ENCODE data around the gene PRSS36. TPM values are rescaled to one million over a fixed set of nuclear protein-coding genes. Genes with fewer than 3 reads are reported as not detected.

The PRSS36 gene
- total and polyA plus RNA-seq, 9 of the 15 experiments (the other 6 are each of a cell fraction or from before 2014, with no cell fraction given), result 0.09 to 1.2 (median 0.54) TPM; not detected in 2

DNA sequence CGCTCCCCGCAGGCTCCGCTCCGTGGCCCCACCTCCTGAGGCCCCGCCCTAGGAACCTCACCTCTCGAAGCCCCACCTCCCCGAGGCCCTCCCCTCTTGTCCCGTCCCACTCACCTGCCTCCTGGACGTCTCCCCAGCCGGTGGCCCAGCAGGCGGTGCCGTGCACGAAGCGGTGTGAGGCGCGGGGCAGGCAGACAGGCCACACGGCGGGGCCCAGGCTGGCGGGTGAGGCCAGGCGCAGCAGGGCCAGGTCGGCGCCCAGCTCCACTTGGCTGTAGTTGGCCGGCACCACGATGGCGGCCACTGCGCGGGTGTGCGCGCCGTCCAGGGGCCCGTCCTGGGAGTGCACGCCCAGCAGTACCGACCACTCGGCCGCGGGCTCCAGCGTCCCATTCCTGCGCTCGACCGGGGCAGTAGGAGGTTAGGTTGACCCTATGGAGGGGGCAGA is 1.6 kb downstream of the PRSS36 start (continued):
- TF ChIP-seq, protein P1, sequence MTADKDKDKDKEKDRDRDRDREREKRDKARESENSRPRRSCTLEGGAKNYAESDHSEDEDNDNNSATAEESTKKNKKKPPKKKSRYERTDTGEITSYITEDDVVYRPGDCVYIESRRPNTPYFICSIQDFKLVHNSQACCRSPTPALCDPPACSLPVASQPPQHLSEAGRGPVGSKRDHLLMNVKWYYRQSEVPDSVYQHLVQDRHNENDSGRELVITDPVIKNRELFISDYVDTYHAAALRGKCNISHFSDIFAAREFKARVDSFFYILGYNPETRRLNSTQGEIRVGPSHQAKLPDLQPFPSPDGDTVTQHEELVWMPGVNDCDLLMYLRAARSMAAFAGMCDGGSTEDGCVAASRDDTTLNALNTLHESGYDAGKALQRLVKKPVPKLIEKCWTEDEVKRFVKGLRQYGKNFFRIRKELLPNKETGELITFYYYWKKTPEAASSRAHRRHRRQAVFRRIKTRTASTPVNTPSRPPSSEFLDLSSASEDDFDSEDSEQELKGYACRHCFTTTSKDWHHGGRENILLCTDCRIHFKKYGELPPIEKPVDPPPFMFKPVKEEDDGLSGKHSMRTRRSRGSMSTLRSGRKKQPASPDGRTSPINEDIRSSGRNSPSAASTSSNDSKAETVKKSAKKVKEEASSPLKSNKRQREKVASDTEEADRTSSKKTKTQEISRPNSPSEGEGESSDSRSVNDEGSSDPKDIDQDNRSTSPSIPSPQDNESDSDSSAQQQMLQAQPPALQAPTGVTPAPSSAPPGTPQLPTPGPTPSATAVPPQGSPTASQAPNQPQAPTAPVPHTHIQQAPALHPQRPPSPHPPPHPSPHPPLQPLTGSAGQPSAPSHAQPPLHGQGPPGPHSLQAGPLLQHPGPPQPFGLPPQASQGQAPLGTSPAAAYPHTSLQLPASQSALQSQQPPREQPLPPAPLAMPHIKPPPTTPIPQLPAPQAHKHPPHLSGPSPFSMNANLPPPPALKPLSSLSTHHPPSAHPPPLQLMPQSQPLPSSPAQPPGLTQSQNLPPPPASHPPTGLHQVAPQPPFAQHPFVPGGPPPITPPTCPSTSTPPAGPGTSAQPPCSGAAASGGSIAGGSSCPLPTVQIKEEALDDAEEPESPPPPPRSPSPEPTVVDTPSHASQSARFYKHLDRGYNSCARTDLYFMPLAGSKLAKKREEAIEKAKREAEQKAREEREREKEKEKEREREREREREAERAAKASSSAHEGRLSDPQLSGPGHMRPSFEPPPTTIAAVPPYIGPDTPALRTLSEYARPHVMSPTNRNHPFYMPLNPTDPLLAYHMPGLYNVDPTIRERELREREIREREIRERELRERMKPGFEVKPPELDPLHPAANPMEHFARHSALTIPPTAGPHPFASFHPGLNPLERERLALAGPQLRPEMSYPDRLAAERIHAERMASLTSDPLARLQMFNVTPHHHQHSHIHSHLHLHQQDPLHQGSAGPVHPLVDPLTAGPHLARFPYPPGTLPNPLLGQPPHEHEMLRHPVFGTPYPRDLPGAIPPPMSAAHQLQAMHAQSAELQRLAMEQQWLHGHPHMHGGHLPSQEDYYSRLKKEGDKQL (CRISPR knock-in tag; IDR thresholded peaks at IDR 0.05; ENCODE audit: borderline replicate concordance), result no peak
- no peak for TF ChIP-seq TSC22D4 (tag; IDR thresholded peaks at IDR 0.05)
- no peak for TF ChIP-seq ZNF57 (CRISPR knock-in tag; IDR thresholded peaks at IDR 0.05)
- TF ChIP-seq MEF2A (IDR thresholded peaks at IDR 0.05; ENCODE audit: control insufficient read depth, low read depth, low read length), result no peak
- TF ChIP-seq, protein P2, sequence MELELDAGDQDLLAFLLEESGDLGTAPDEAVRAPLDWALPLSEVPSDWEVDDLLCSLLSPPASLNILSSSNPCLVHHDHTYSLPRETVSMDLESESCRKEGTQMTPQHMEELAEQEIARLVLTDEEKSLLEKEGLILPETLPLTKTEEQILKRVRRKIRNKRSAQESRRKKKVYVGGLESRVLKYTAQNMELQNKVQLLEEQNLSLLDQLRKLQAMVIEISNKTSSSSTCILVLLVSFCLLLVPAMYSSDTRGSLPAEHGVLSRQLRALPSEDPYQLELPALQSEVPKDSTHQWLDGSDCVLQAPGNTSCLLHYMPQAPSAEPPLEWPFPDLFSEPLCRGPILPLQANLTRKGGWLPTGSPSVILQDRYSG (tag; conservative IDR thresholded peaks at IDR 0.05; ENCODE audit: low read depth), result no peak
- TF ChIP-seq ZNF274 (IDR thresholded peaks at IDR 0.05; ENCODE audit: borderline replicate concordance, low read depth, low read length), result no peak
- no peak for TF ChIP-seq MED1 (CRISPR knock-in tag; IDR thresholded peaks at IDR 0.05; ENCODE audit: borderline replicate concordance)
- no peak for TF ChIP-seq NCOA1 (IDR thresholded peaks at IDR 0.05; ENCODE audit: low read depth)
- TF ChIP-seq, protein P3, sequence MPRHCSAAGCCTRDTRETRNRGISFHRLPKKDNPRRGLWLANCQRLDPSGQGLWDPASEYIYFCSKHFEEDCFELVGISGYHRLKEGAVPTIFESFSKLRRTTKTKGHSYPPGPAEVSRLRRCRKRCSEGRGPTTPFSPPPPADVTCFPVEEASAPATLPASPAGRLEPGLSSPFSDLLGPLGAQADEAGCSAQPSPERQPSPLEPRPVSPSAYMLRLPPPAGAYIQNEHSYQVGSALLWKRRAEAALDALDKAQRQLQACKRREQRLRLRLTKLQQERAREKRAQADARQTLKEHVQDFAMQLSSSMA (CRISPR knock-in tag; IDR thresholded peaks at IDR 0.05), result no peak
- no peak for TF ChIP-seq ZNF644 (tag; IDR thresholded peaks at IDR 0.05; ENCODE audit: low read depth)
- no peak for TF ChIP-seq ZC3H11A (IDR thresholded peaks at IDR 0.05; ENCODE audit: low read depth, low read length)
- TF ChIP-seq HDAC1 (IDR thresholded peaks at IDR 0.05), result 0 out of 4 replicates have a peak, but pooled peaks of 1 of the 2 experiments have one; percentile 45
- TF ChIP-seq CBX3 (IDR thresholded peaks at IDR 0.05; ENCODE audit: borderline replicate concordance in 1 of 2, low read length in 2 of 2), result no peak
- no peak for TF ChIP-seq PCBP1 (IDR thresholded peaks at IDR 0.05; ENCODE audit: low read depth, low read length, poor library complexity, severe bottlenecking)
- no peak for TF ChIP-seq HNRNPH1 (optimal IDR thresholded peaks at IDR 0.05; ENCODE audit: low read depth, low read length)
- TF ChIP-seq YY1 (IDR thresholded peaks at IDR 0.05; ENCODE audit: borderline replicate concordance in 1 of 3, control insufficient read depth in 1 of 3, extremely low read depth in 1 of 3, insufficient read depth in 3 of 3, insufficient read length in 1 of 3, insufficient replicate concordance in 2 of 3, low read depth in 1 of 3, low read length in 2 of 3), result peak; percentile 9 to 44 (median 36)
- TF ChIP-seq, protein P4, sequence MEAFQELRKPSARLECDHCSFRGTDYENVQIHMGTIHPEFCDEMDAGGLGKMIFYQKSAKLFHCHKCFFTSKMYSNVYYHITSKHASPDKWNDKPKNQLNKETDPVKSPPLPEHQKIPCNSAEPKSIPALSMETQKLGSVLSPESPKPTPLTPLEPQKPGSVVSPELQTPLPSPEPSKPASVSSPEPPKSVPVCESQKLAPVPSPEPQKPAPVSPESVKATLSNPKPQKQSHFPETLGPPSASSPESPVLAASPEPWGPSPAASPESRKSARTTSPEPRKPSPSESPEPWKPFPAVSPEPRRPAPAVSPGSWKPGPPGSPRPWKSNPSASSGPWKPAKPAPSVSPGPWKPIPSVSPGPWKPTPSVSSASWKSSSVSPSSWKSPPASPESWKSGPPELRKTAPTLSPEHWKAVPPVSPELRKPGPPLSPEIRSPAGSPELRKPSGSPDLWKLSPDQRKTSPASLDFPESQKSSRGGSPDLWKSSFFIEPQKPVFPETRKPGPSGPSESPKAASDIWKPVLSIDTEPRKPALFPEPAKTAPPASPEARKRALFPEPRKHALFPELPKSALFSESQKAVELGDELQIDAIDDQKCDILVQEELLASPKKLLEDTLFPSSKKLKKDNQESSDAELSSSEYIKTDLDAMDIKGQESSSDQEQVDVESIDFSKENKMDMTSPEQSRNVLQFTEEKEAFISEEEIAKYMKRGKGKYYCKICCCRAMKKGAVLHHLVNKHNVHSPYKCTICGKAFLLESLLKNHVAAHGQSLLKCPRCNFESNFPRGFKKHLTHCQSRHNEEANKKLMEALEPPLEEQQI (IDR thresholded peaks at IDR 0.05), result no peak
- TF ChIP-seq HMG20A (CRISPR knock-in tag; conservative IDR thresholded peaks at IDR 0.05), result no peak

Data from K562 (cell line).